Activated CD4-positive, alpha-beta T cell treated with anti-CD3 and anti-CD28 coated beads, Interleukin-2, amount 50 U/mL, for 4 hours (primary cell): Measurements from ENCODE around the gene HTD2.
"Not testable (repeated sequence)": the region's sequence is repeated elsewhere in the genome, so short reads cannot be mapped to it uniquely, and the experiment has no call there.

Experiments used
- DNase-seq, 2 experiments: peaks; one replicate each; pipeline ENCODE4 v3.0.0-alpha.2; 2020

HTD2 gene

DNA sequence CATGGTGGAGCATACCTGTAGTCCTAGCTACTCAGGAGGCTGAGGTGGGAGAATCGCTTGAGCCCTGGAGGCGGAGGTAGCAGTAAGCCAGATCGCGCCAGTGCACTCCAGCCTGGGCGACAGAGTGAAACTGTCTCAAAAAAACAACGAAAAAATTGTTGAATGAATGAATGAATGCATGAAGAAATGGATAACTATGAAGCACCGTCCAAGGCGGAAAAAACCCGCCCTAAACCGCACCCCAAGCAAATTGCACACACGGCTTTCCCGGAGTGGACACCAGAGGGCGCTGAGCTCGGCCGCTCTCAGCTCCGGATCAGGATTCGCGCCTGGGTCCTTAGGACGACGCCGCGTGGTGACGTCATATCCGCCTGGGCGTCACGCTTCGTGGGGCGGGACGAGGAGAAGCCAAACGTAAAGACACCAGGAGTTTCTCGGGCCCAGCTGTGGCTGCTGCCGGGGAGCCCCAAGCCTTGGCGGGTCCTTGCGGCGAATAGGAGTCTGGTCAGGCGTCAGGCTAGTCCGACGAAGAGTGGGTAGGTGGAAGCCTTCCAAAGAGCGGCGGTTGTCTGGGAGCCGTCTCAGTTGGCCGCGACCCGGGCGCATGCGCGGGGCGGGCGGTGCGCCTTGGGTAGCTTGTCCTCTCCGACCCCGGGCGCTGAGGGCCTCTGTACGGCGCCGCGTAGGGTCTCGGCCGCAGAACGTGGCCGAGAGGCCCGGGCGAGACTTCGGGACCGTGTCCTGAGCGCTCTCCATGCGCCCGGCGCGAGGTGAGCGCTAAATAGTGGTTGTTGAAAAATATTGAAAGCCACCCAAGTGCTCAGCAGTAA is at the start of gene HTD2, which contains the start of gene RPP14:
HTD2 (plus strand) TSS at position 639 of the 830 bp plus-strand sequence. CDS start 11,094 bp downstream, outside the sequence.
RPP14 (plus strand) TSS at position 364 of the 830 bp plus-strand sequence. CDS start 4,085 bp downstream, outside the sequence.
- DNase-seq: peak; percentile 98 to 99

DNA sequence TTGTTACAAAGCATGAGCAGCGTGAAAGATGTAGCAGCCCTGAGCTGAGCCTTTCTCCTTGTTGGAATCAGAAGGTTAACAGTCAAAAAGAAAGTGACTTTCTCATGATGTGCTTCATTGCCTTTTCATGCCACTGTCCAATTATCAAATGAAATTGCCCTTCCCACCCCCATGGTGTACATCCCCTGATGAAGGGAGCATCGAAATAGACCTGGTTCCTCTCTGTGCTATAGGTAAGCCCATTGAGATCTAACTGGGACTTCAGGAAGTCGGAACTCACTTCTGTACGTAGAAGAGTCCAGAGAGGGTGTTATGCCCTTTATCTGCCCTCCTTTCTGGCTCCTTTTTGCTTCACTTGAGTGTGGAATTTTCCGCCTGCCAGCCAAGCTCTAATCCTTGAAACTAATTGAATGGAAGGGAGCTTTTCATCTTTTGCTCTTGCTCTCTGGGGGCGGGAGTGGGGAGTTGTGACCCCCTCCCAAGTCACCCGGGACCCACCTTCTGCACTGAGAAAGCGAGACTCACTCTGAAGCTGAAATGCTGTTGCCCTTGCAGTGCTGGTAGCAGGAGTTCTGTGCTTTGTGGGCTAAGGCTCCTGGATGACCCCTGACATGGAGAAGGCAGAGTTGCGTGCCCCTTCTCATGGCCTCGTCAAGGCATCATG is 47.8 kb upstream of the HTD2 start:
- DNase-seq: no peak

DNA sequence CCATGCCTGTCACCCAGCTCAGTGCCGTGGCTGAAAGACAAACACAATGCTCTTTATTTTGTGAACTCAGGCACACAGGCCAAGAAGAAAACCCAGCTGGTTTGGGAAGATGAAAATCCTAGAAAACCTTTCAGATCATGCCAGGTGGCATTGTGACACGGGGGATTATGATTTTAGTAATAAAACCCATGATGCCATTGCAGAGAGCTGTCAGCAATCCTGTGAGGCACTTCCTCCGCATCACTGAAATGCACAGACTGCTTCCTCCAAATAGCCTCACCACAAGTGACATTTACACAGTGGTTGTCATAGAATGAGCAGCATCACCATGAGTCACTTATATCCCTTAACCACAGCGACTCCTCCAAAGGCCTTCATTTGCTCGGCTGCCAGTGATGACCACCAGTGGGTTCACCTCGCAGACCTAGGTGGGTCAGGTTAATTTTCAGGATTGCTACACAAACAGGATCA is 46.0 kb upstream of the HTD2 start:
- no peak for DNase-seq

DNA sequence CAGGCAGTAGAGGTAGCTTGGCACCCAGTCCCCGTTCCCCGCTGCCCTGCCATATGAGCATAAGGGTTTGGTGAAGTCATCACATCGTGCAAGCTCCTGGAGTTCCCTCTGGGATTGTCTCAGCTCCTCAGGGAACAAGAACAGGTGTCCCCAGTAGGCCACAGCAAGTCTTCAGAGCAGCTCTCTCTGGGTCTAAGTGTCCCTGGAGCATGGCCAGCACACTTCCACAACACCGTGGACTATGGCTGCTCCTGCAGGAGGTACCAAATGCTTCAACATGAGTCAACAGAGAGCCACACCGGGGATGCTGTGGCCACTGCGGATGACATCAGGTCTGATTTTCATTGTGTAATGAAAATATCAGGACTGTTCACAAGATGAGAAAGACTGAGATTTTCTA is 45.6 kb upstream of the HTD2 start:
- no peak for DNase-seq

DNA sequence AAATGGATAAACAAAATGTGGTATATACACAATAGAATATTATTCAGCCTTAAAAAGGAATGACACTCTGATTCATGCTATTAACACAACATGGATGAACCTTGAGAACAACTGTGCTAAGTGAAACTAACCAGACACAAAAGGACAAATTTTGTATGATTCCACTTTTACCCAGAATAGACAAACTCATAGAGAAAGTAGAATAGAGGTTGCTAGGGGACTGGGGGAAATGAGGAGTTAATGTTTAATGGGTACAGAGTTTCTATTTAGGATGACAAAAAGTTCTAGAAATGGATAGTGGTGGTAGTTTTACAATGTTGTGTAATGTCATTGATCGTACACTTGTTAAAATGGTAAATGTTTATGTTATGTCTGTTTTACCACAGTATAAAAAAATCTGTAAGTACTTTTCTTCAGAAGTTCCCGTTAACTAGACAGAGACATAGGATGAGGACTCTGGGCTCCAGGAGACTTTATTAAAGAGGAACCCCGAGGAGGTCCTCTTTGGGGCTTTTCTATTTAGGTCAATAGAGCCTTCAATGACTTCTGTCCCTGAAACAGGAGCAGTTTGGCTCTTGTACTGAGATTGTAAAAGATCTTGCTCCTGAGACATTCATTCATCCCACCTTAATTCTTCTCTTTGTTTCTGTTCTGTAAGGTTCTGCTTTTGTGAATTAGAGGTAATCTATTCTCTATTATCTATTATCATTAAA is 44.2 kb upstream of the HTD2 start:
- no peak for DNase-seq

DNA sequence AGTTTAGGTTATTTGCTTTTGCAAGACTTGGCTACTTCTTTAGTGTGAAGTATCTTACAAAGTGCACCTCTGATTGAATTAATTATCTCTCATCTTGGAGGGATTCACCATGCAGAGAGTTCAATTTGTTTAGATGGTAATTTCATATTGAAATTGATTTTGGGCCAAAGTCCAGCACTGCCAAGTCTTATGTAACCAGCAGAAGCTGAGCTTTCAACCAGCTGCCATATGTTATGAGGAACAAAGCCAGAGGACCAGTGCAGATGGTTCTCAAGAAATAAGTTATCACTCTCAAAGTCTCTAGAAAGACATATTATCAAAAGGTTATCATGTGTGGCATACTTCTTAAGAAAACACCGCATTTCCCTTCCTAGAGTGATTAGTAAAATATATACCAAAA is 39.7 kb upstream of the HTD2 start:
- no peak for DNase-seq

DNA sequence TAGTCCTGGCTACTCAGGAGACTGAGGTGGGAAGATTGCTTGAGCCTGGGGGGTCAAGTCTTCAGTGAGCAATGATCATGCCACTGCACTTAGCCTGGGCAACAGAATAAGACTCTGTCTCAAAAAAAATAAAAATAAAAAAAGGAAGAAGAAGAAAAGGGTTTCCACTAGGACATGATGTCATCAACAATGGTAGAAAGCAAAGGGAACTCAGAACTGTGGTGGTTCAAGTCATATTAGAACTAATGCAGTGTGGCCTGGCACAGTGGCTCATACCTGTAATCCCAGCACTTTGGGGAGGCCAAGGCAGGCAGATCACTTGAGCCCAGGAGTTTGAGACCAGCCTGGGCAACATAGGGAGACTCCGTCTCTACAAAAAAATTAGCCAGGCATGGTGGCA is 38.8 kb upstream of the HTD2 start:
- DNase-seq: not testable (repeated sequence)

DNA sequence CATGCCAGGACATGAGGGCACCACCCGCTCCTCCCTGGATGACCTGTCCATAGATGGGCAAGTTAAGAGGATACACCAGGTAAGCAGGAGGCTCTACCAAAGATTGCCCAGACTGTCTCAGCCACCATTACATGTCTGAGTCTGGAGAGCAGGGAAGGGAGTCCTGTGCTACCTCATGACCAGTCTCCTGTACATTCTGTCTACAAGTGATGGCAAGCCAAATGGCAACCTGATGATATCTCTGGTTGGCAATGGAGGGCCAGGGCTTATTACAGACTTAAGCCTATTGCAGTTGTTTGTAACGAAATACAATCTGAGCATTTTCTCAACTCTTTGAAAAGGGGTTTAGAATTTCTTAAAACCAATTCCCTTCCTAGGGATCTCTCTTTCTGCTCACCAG is 37.0 kb upstream of the HTD2 start:
- no peak for DNase-seq

DNA sequence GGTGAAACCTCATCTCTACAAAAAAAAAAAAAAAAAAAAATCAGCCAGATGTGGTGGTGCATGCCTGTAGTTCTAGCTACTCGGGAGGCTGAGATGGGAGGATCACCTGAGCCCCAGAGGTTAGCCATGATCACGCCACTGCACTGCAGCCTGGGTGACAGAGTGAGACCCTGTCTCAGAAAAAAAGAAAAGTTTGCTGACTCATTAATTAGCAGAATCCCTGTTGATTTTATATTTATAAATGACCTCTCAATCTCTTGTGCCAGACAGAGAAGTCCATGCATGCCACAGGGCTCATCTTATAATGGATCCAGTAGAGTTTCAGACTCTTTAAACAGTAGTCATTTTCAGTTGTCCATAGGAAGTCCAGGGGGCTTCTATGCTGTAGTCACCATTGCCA is 35.8 kb upstream of the HTD2 start:
- no peak for DNase-seq

DNA sequence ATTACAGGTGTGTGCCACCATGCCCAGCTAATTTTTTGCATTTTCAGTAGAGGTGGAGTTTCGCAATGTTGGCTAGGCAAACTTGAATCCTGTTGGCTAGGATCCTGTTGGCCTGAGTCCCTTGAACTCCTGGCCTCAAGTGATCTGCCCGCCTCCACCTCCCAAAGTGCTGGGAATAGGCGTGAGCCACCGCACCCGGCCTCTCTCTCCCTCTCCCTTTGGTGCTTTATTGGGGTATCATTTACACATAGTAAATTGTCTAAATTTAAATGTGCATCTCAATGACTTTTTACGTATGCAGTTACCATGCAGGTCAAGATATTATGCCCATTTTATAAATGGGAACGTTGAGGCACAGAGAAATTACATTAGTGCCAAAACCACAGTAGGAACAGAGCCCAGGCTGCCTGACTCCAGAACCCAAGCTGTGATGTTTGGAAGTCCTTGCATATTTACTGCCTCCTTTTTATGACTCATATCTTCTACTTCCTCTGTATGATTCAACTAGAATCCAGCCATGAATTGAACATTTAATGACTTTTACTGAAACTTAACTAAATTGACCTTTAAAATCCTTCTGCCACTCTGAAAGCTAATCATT is 34.3 kb upstream of the HTD2 start:
- DNase-seq: no peak

DNA sequence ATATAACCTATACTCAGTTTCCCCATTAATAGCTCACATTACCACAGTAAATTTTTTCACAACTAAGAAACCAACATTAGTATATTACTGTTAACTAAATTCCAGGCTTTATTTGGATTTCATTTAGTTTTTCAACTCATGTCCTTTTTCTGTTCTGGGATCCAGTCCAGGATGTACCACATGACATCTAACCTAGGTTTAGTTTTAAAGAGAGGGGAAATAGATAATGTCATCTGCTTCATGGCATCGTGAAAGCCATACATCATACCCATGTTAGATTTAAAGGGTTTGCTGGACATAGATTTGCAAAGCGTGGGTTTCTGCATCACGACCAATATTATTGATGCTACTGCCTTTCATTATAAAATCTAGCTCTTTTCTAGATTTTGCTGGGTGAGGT is 33.4 kb upstream of the HTD2 start:
- DNase-seq: no peak

DNA sequence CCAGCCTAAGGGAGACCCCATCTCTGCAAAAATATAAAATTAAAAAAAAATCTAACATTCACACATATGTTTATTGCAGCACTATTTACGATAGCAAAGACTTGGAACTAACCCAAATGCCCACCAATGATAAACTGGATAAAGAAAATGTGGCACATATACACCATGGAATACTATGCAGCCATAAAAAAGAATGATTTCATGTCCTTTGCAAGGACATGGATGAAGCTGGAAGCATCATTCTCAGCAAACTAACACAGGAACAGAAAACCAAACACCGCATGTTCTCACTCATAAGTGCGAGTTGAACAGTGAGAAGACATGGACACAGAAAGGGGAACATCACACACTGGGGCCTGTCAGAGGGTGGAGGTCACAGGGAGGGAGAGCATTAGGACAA is 33.0 kb upstream of the HTD2 start:
- not testable (repeated sequence) for DNase-seq

DNA sequence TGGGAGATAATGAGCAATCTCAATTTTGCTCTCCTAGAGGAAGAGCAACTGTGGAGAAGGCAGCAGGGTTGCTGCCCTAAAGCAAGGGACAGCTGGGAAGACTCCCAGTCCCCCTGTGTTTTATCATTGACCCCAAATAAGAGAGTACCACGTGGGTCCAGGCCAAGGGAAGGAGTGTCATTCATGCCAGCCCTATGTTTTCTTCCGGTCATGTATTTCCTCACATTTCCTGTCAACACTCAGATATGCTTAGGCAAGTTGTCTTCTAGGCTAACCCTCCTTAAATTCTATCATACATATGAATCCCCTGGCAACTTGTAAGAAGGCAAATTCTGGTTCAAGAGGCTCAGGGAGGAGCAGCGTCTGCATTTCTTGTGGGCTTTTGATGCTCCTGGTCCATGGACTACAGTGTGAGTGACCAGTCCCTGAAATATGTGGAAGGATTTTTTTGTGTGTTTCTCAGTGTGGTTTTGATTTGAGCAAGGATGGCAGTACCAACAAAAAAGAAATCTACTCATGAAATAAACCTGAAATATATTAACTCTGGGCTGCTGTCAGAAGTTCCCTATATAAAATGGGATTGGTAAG is 32.2 kb upstream of the HTD2 start:
- DNase-seq: no peak

DNA sequence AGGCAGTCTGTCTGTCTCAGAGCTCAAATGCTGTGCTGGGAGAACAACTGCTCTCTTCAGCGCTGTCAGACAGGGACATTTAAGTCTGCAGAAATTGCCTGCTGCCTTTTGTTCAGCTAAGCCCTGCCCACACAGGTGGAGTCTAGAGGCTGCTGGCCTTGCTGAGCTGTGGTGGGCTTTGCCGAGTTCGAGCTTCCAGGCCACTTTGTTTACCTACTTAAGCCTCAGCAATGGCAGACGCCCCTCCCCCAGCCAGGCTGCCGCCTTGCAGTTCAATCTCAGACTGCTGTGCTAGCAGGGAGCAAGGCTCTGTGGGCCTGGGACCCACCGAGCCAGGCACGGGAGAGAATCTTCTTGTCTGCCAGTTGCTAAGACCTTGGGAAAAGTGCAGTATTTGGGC is 25.3 kb upstream of the HTD2 start:
- DNase-seq: no peak

DNA sequence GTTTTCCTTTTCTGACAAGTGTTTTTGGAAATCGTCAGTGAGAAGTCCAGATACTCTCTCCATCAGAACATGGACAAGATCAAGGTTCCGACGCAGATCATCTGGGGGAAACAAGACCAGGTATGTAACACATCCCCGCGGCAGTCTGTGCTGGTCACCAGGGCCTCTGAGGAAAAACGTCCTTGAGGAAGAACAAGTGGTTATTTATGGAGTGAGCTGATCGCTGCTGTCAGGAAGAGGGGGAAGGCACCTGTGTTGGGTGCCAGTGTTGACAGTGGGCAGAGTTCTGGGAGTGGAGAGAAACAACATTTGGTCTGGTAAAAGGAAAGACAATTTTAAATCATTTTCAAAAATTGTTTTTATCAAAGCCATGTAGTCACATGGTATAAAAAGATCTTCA is 21.0 kb upstream of the HTD2 start:
- no peak for DNase-seq

DNA sequence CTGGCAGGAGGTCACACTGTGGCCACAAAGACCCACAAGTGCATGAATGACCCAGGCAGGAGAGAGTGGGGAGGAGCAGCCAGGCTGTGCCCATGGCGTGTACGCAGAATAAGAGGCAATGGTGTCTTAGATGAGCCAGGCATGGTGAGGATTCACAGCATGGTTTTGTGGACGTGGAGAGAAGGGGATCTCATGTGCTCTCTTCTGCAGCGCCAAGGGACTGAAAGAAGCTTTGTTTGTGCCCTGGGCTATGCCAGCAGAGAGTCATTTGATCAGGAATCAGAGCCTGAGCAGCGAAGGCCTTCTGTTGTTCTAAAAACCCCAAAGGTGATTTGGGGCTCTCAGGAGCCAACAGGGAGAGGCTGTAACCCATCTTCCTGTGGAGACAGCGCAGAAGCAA is 19.0 kb upstream of the HTD2 start:
- DNase-seq: no peak

DNA sequence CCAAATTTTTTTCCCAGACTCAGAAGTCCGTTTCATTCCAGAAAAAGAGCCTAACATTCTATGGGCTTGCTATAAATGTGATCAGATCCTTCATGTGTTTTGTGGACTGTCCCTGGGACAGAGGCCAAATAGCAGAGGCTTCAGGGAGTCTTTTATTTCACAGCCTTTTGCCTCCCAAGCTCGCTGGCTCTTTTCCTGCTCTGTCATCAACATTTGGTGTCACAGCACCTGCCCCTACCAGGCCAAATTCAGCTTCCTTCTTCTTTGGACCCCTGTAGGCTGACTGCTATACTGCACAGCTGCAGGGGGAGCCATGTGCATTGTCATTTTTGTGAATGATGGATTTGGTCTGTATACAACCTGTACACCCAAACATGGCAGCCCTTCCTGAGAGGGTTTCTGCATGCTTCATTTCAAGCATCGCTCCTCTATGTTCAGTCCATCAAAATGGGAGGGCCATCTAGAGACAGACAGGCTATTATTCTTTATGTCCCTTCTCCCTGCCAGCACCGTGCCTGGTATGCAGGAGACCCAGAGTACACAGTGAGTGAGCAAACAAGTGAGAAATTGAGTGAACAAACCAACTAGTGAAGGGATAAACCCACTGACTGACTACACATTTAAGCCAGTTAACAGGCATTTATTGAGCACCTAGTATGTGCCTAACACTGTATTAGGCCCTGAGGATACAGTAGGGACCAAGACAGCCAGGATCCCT is 18.1 kb upstream of the HTD2 start:
- no peak for DNase-seq

DNA sequence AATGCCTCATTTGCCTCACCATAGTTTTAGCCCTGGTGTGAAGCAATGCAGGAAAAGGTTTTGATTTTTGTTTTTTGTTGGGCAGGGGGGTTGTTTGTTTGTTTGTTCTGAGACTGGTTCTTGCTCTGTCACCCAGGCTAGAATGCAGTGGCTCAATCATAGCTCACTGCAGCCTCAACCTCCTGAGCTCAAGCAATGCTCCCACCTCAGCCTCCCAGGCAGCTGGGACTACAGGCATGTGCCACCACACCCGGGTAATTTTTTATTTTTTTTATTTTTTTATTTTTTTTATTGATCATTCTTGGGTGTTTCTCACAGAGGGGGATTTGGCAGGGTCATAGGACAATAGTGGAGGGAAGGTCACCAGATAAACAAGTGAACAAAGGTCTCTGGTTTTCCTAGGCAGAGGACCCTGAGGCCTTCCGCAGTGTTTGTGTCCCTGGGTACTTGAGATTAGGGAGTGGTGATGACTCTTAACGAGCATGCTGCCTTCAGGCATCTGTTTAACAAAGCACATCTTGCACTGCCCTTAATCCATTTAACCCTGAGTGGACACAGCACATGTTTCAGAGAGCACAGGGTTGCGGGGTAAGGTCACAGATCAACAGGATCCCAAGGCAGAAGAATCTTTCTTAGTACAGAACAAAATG is 17.2 kb upstream of the HTD2 start:
- DNase-seq: not testable (repeated sequence)

DNA sequence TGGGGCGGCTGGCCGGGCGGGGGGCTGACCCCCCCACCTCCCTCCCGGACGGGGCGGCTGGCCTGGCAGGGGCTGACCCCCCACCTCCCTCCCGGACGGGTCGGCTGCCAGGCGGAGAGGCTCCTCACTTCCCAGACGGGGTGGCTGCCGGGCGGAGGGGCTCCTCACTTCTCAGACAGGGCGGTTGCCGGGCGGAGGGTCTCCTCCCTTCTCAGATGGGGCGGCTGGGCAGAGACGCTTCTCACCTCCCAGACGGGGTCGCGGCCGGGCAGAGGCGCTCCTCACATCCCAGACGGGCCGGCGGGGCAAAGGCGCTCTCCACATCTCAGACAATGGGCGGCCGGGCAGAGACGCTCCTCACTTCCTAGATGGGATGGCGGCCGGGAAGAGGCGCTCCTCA is 15.9 kb upstream of the HTD2 start:
- DNase-seq: not testable (repeated sequence)

DNA sequence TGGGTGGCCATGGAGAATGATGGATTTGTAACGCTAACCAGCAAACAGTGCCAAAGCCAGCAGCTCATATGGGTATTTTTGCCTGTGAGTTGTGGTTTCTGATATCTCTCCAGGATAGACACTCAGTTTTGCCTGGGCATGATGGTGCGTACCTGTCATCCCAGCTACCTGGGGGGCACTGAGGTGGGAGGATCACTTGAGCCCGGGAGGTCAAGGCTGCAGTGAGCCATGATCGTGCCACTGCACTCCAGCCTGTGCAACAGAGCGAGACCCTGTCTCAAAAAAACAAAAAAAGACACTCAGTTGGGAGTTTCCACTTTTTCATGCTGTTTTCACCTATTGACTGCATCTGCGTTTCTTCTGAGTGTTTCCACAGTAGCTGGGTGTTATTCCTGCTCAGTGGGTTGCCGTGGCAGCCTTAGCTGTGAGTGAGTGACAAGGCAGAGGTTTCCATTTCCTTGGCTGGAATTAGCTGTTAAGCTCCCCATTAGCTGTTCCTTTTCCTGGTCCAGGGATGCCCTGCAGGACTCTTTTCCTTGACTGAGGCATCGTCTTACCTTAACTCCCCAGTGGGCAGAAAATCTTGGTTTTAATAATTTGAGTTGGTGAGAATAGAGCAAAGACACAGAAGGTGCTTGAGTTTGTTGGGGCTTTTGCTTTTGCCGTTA is 14.5 kb upstream of the HTD2 start:
- no peak for DNase-seq

DNA sequence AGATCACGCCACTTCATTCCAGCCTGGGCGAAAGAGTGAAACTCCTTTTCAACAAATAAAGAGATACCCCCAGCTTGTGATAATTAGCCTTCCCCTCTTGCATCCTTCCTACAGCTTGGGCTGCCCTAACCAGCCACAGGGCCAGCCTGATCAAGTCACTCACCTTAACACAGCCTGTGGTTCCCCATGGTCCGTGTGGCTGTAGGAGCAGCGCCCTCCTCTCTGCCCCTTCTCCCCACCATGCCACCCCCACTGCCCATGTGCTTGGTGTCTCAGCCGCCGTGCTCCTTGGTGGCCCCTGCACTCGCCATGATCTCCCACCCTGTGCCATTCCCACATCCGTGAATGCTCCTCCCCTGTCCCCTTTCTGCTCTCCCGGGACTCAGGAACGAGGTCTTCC is 13.5 kb upstream of the HTD2 start:
- DNase-seq: no peak
